ENCODE results near the gene ERVW-1. TPM values are rescaled to one million over a fixed set of nuclear protein-coding genes. Genes with fewer than 3 reads are reported as not detected.

The ERVW-1 gene
- total and polyA plus RNA-seq, 10 donors = not detected

- Histone ChIP-seq H3K27ac (no peak overlapping the region), H3K36me3 (peaks cover 0 to 95% (median 59%) of the 10 kb centered on the region in 6 donors), H3K9me3 (no peaks in the 10 kb centered on the region), H3K27me3 (replicated peaks in 1 of 7) (no peaks in the 10 kb centered on the region), H3K4me1 (no peaks in the 10 kb centered on the region), H3K4me3 (no peak overlapping the region)
- TF ChIP-seq CTCF (IDR thresholded peaks at IDR 0.05 in 8 of 11, conservative IDR thresholded peaks at IDR 0.05 in 3 of 11) = no peak
- intact Hi-C loops (cut with DNase I; ENCODE audit: low total_unique reads) = no loop called here
- no peak for DNase-seq
- 75 to 84% (median 77%) methylated on average over 2 of the region's 2 CpGs for WGBS, 5 donors
These were observed 26.0 kb upstream of the ERVW-1 start for GRCh38 chr7:92503767-92504166.

- TF ChIP-seq POLR2A (IDR thresholded peaks at IDR 0.05) (no peak), CTCF (IDR thresholded peaks at IDR 0.05 in 8 of 11, conservative IDR thresholded peaks at IDR 0.05 in 3 of 11) (no peak), POLR2AphosphoS5 (IDR thresholded peaks at IDR 0.05) (no peak)
- Histone ChIP-seq H3K36me3 (peaks cover 0 to 100% (median 61%) of the 10 kb centered on the region in 6 donors), H3K4me3 (no peak overlapping the region), H3K27me3 (replicated peaks in 1 of 7) (no peaks in the 10 kb centered on the region), H3K9me3 (no peaks in the 10 kb centered on the region), H3K27ac (no peak overlapping the region), H3K4me1 (no peaks in the 10 kb centered on the region)
- WGBS, 5 donors = 85 to 95% (median 88%) methylated on average over 2 of the region's 2 CpGs
- intact Hi-C loops (cut with DNase I; ENCODE audit: low total_unique reads) = no loop called here
- no peak for DNase-seq
These were observed 20.8 kb upstream of the ERVW-1 start for GRCh38 chr7:92498557-92498956.

- H3K27ac ChIP-seq = no peak overlapping the region
- no peaks in the 10 kb centered on the region for H3K9me3 ChIP-seq
- intact Hi-C loops (cut with DNase I; ENCODE audit: low total_unique reads) = no loop called here
- no peak for TF ChIP-seq POLR2AphosphoS5 (IDR thresholded peaks at IDR 0.05)
- TF ChIP-seq POLR2A (IDR thresholded peaks at IDR 0.05) = no peak
- TF ChIP-seq CTCF (IDR thresholded peaks at IDR 0.05 in 8 of 11, conservative IDR thresholded peaks at IDR 0.05 in 3 of 11) = no peak
- no peak for DNase-seq
- peaks cover 0 to 100% (median 66%) of the 10 kb centered on the region in 6 donors for H3K36me3 ChIP-seq
- no peaks in the 10 kb centered on the region for H3K4me1 ChIP-seq
- no peaks in the 10 kb centered on the region for H3K27me3 ChIP-seq (replicated peaks in 1 of 7)
- H3K4me3 ChIP-seq = no peak overlapping the region
- WGBS, 5 donors = 91 to 99% (median 94%) methylated on average over 2 of the region's 2 CpGs
These were observed 19.1 kb upstream of the ERVW-1 start for GRCh38 chr7:92496876-92497275.

- H3K9me3 ChIP-seq = no peaks in the 10 kb centered on the region
- TF ChIP-seq POLR2A (IDR thresholded peaks at IDR 0.05) = no peak
- TF ChIP-seq POLR2AphosphoS5 (IDR thresholded peaks at IDR 0.05) = no peak
- TF ChIP-seq CTCF (IDR thresholded peaks at IDR 0.05 in 8 of 11, conservative IDR thresholded peaks at IDR 0.05 in 3 of 11) = no peak
- H3K4me3 ChIP-seq = no peak overlapping the region
- intact Hi-C loops (cut with DNase I; ENCODE audit: low total_unique reads) = no loop called here
- H3K27ac ChIP-seq = no peak overlapping the region
- H3K4me1 ChIP-seq = no peaks in the 10 kb centered on the region
- no peak for DNase-seq
- WGBS, 5 donors = 91 to 100% (median 100%) methylated on average over 1 of the region's 1 CpG
- H3K27me3 ChIP-seq (replicated peaks in 1 of 7) = no peaks in the 10 kb centered on the region
- peaks cover 3 to 100% (median 90%) of the 10 kb centered on the region in 6 donors for H3K36me3 ChIP-seq
These were observed 11.9 kb upstream of the ERVW-1 start for GRCh38 chr7:92489634-92490033.
